ENCODE results near the gene USB1.

DNA sequence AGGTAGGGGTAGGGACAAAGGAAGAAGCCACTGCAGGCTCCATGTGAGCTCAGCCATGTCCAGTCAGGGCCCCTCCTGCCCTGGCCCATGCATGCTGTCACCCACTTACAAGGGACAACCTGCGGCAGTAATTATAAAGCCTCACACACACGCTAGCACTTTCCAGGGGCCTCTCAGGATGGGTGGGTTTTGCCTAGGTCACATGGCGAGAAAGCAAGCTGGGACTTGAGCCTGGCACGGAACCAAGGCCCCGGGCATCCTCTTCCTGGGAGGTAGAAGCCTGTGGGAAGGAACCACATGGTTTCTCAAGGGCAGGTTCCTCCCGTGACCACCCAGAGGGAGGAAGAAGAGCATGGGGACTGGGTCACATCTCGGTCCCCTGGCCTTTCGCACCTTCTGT is 7.8 kb upstream of the USB1 start:
- TF ChIP-seq CTCF (IDR thresholded peaks at IDR 0.05) (no peak), POLR2A (IDR thresholded peaks at IDR 0.05) (no peak)
